ENCODE measurements around the gene GRID1. TPM values are rescaled to one million over a fixed set of nuclear protein-coding genes. Genes with fewer than 3 reads are reported as not detected.

The GRID1 gene
- total RNA-seq, 1 experiment from 2014 or later, result not detected

GRCh38 chr10:85648279-85648754, 718.3 kb downstream of the GRID1 start:
- Histone ChIP-seq H3K79me2 (ENCODE audit: low read length) (no peaks in the 10 kb centered on the region), H3K9me2 (replicated peaks; ENCODE audit: low read length) (no peaks in the 10 kb centered on the region), H3K27me3 (ENCODE audit: low read length) (no peaks in the 10 kb centered on the region), H3K4me1 (ENCODE audit: insufficient read depth, low read length) (peaks cover 11% of the 10 kb centered on the region), H2AFZ (ENCODE audit: low read length) (no peak overlapping the region), H3F3A (ENCODE audit: low read length, unreplicated experiment) (no peaks in the 10 kb centered on the region), H4K20me1 (ENCODE audit: low read length) (no peaks in the 10 kb centered on the region), H3K9me3 (ENCODE audit: low read length) (no peaks in the 10 kb centered on the region), H3K4me2 (ENCODE audit: low read length) (no peak overlapping the region), H3K4me3 (ENCODE audit: low read length) (no peak overlapping the region), H3K9ac (ENCODE audit: low read length) (no peak overlapping the region), H3K36me3 (ENCODE audit: low read depth, low read length) (no peaks in the 10 kb centered on the region), H3K27ac (ENCODE audit: low read length) (no peak overlapping the region)
- ChIA-PET POLR2A (ENCODE audit: unreplicated experiment) (no interaction called here), CTCF (no interaction called here)
- no TSS peak for BruUV-seq (replicated peaks)
- TF ChIP-seq EZH2phosphoT487 (IDR thresholded peaks at IDR 0.05; ENCODE audit: borderline replicate concordance, low read length) (no peak), EZH2 (IDR thresholded peaks at IDR 0.05; ENCODE audit: low read length, unreplicated experiment) (no peak)
- TF ChIP-seq, protein P1, sequence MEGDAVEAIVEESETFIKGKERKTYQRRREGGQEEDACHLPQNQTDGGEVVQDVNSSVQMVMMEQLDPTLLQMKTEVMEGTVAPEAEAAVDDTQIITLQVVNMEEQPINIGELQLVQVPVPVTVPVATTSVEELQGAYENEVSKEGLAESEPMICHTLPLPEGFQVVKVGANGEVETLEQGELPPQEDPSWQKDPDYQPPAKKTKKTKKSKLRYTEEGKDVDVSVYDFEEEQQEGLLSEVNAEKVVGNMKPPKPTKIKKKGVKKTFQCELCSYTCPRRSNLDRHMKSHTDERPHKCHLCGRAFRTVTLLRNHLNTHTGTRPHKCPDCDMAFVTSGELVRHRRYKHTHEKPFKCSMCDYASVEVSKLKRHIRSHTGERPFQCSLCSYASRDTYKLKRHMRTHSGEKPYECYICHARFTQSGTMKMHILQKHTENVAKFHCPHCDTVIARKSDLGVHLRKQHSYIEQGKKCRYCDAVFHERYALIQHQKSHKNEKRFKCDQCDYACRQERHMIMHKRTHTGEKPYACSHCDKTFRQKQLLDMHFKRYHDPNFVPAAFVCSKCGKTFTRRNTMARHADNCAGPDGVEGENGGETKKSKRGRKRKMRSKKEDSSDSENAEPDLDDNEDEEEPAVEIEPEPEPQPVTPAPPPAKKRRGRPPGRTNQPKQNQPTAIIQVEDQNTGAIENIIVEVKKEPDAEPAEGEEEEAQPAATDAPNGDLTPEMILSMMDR (conservative IDR thresholded peaks at IDR 0.05; ENCODE audit: low read depth, low read length), result no peak
- intact Hi-C loops (cut with micrococcal nuclease), result no loop called here
- no peak for ATAC-seq
- no peak for DNase-seq

GRCh38 chr10:85647741-85648140, 718.9 kb downstream of the GRID1 start:
- H3K9me3 ChIP-seq (ENCODE audit: low read length), result no peaks in the 10 kb centered on the region
- BruUV-seq (replicated peaks), result no TSS peak
- no peaks in the 10 kb centered on the region for H3K9me2 ChIP-seq (replicated peaks; ENCODE audit: low read length)
- H3K4me1 ChIP-seq (ENCODE audit: insufficient read depth, low read length), result peaks cover 16% of the 10 kb centered on the region
- no peak overlapping the region for H3K4me3 ChIP-seq (ENCODE audit: low read length)
- H3K79me2 ChIP-seq (ENCODE audit: low read length), result no peaks in the 10 kb centered on the region
- no peaks in the 10 kb centered on the region for H3F3A ChIP-seq (ENCODE audit: low read length, unreplicated experiment)
- H3K36me3 ChIP-seq (ENCODE audit: low read depth, low read length), result no peaks in the 10 kb centered on the region
- no peaks in the 10 kb centered on the region for H4K20me1 ChIP-seq (ENCODE audit: low read length)
- no peak overlapping the region for H3K27ac ChIP-seq (ENCODE audit: low read length)
- ATAC-seq (no peak), DNase-seq (no peak)
- no peaks in the 10 kb centered on the region for H3K27me3 ChIP-seq (ENCODE audit: low read length)
- TF ChIP-seq, protein P1 (conservative IDR thresholded peaks at IDR 0.05; ENCODE audit: low read depth, low read length), result no peak
- TF ChIP-seq EZH2phosphoT487 (IDR thresholded peaks at IDR 0.05; ENCODE audit: borderline replicate concordance, low read length) (no peak), EZH2 (IDR thresholded peaks at IDR 0.05; ENCODE audit: low read length, unreplicated experiment) (no peak)
- no peak overlapping the region for H3K9ac ChIP-seq (ENCODE audit: low read length)
- ChIA-PET POLR2A (ENCODE audit: unreplicated experiment) (no interaction called here), CTCF (no interaction called here)
- no peak overlapping the region for H2AFZ ChIP-seq (ENCODE audit: low read length)
- intact Hi-C loops (cut with micrococcal nuclease), result no loop called here
- H3K4me2 ChIP-seq (ENCODE audit: low read length), result no peak overlapping the region

DNA sequence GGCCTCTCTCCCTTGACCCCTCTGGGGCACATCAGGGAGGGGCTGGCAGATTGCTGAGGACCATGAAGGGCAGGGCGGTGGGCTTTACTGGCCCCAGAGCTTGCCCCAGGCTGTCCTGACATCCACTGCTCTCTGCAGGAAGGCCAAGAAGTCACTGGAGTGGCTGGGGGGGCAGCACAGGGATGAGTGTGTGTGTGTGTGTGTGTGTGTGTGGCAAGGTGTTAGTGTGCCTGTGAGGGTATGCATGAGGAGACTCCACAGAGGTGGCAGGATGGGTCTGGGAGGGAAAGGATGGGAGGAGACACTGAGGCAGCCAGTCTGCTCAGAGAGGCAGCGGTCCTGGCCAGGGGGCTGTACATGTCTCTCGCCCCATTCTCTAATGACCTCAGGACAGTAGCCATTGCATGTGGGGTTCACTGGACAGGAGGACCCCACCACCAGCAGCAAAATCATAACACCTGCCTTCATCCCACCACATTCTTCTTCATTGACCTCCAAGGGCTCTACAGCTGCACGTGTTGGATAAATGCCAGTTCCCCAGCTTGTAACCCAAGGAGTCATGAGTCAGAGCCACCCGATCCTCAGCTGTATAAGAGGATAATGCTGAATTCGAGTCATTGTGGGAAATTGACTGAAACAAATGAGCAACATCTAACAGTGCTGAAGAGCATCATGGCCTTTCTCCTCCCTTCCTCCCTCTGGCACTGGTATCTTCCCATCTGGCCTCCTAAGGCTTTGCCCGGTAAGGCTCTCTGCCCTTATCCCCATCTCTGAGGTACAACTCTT, 720.5 kb downstream of the GRID1 start:
- ATAC-seq, result no peak
- Histone ChIP-seq H3K4me1 (ENCODE audit: insufficient read depth, low read length) (peaks cover 28% of the 10 kb centered on the region), H4K20me1 (ENCODE audit: low read length) (no peaks in the 10 kb centered on the region), H3K27ac (ENCODE audit: low read length) (no peak overlapping the region), H3K27me3 (ENCODE audit: low read length) (no peaks in the 10 kb centered on the region), H3K9me2 (replicated peaks; ENCODE audit: low read length) (no peaks in the 10 kb centered on the region), H3K9ac (ENCODE audit: low read length) (no peak overlapping the region), H3K4me2 (ENCODE audit: low read length) (no peak overlapping the region), H3K4me3 (ENCODE audit: low read length) (no peak overlapping the region), H3K36me3 (ENCODE audit: low read depth, low read length) (no peaks in the 10 kb centered on the region), H2AFZ (ENCODE audit: low read length) (no peak overlapping the region), H3K9me3 (ENCODE audit: low read length) (no peaks in the 10 kb centered on the region), H3F3A (ENCODE audit: low read length, unreplicated experiment) (no peaks in the 10 kb centered on the region), H3K79me2 (ENCODE audit: low read length) (no peaks in the 10 kb centered on the region)
- intact Hi-C loops (cut with micrococcal nuclease), result no loop called here
- TF ChIP-seq EZH2phosphoT487 (IDR thresholded peaks at IDR 0.05; ENCODE audit: borderline replicate concordance, low read length) (no peak), EZH2 (IDR thresholded peaks at IDR 0.05; ENCODE audit: low read length, unreplicated experiment) (no peak)
- TF ChIP-seq, protein P1 (conservative IDR thresholded peaks at IDR 0.05; ENCODE audit: low read depth, low read length), result no peak
- CTCF ChIA-PET, result no interaction called here
- no TSS peak for BruUV-seq (replicated peaks)
- DNase-seq, result peak; percentile 20
- POLR2A ChIA-PET (ENCODE audit: unreplicated experiment), result no interaction called here

All from PC-3 (cell line).